GF-D8 (cell line): ENCODE measurements around the gene SF3B3.
"Not testable (repeated sequence)": the region's sequence is repeated elsewhere in the genome, so short reads cannot be mapped to it uniquely, and the experiment has no call there.

Experiments used
- DNase-seq: peaks from one replicate; lab custom pipeline; 2025; lab: John Stamatoyannopoulos, UW

The SF3B3 gene

GRCh38 chr16:70568601-70569237, 45.1 kb downstream of the SF3B3 start:
- no peak for DNase-seq

- DNase-seq: no peak
Measured at GRCh38 chr16:70569752-70570151, 46.1 kb downstream of the SF3B3 start.

- no peak for DNase-seq
Measured at GRCh38 chr16:70570967-70571570, 47.5 kb downstream of the SF3B3 start.

GRCh38 chr16:70571623-70572022, 48.0 kb downstream of the SF3B3 start:
- no peak for DNase-seq

GRCh38 chr16:70572050-70572925, 48.7 kb downstream of the SF3B3 start:
- DNase-seq: no peak

GRCh38 chr16:70572926-70573270, 49.3 kb downstream of the SF3B3 start:
- no peak for DNase-seq

GRCh38 chr16:70573451-70574121, 50.0 kb downstream of the SF3B3 start:
- DNase-seq: no peak

GRCh38 chr16:70574595-70575271, 51.1 kb downstream of the SF3B3 start:
- no peak for DNase-seq

- no peak for DNase-seq
Measured at GRCh38 chr16:70575376-70575775, 51.8 kb downstream of the SF3B3 start.

- DNase-seq: no peak
Measured at GRCh38 chr16:70576431-70577255, 53.0 kb downstream of the SF3B3 start.

GRCh38 chr16:70577256-70577698, 53.7 kb downstream of the SF3B3 start:
- DNase-seq: no peak

- no peak for DNase-seq
Measured at GRCh38 chr16:70578035-70578434, 54.4 kb downstream of the SF3B3 start.

GRCh38 chr16:70579248-70579647, 55.6 kb downstream of the SF3B3 start:
- DNase-seq: no peak

- no peak for DNase-seq
Measured at GRCh38 chr16:70579648-70580630, 56.3 kb downstream of the SF3B3 start.

GRCh38 chr16:70582280-70582978, 58.8 kb downstream of the SF3B3 start:
- no peak for DNase-seq

GRCh38 chr16:70586731-70587130, 63.1 kb downstream of the SF3B3 start:
- no peak for DNase-seq

GRCh38 chr16:70588565-70588964, 64.9 kb downstream of the SF3B3 start:
- no peak for DNase-seq

GRCh38 chr16:70589416-70589815, 65.8 kb downstream of the SF3B3 start:
- DNase-seq: not testable (repeated sequence)

- DNase-seq: no peak
Measured at GRCh38 chr16:70589998-70590471, 66.4 kb downstream of the SF3B3 start.
